Retinal pigment epithelial cell (primary cell): Measurements from ENCODE around the gene MRPL34.

Experiments
- DNase-seq: peaks from one replicate; pipeline ENCODE4 v3.0.0-alpha.2; 2010; ENCODE audit warnings: low read depth
- H3K4me3 ChIP-seq: 2 replicates; pipeline ENCODE4 v1.5.1; 2011; ENCODE audit warnings: mild to moderate bottlenecking, low read length, control low read depth, moderate library complexity
- CTCF ChIP-seq: conservative IDR thresholded peaks from 2 replicates; pipeline ENCODE4 v1.5.1; 2011; ENCODE audit warnings: low read depth, low read length, control low read depth, inconsistent platforms

The MRPL34 gene

DNA sequence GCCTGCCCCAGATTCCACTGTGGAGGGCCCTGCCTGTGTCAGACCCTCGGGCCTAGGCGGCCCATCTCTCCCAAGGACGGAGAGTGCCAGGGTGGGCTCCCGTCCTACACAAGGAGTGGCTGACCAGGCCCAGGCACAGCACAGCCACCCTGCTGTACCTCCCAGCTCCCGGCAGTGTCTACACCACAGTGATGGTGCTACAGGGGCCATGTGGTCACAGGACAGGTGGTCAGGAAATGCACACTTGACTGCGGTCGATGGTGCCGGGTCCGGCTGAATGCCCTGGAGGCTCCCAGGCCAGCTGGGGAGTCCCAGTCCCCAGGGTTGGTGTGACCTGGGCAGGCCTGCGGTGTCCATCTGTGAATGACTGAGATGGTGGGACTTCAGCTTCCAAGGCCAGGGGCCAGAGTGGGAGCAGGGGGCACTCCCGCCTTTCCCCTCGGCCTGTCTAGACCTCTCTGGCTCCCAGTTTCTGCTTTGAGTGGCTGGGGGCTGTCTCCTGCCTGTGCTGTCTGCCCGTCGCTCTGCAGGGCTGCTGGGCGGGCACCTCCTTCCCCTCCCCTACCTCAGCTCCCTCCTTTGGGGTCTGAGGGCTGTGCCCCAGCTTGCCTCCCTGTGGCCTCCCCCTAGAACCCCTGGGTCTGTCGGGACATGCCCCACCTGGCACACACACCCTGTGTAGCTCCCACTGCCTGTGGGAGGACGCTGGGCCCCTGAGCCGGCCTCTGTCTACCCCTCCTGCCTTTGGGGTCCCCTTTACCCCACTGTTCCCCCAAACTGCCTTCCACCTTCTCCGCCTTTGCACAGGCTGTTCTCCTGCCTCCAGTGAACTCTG is 16.2 kb downstream of the MRPL34 start:
- no peak overlapping the region for H3K4me3 ChIP-seq
- DNase-seq: no peak
- no peak for TF ChIP-seq CTCF

DNA sequence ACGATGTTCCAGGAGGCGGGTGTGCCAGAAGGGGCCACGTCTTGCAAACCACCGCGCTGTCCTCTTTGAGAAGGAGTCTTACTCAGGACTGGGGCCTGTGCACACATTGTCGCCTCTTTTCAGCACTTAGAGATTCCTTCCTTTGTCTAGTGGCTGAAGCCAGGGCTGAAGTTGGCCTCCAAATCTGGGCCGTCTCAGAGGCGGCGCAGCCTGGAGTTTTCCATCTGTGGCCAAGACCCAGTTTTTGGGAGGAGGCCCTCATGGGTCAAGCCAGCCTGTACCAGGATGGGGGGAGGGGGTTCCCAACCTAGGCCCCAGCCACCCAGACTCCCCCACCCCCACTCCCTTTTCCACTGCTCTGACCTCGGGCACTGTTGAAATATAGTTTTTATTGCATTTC is 17.2 kb downstream of the MRPL34 start:
- H3K4me3 ChIP-seq: no peak overlapping the region
- TF ChIP-seq CTCF: no peak
- DNase-seq: no peak

GRCh38 chr19:17323300-17323963 is 17.8 kb downstream of the MRPL34 start:
- no peak overlapping the region for H3K4me3 ChIP-seq
- no peak for TF ChIP-seq CTCF
- no peak for DNase-seq

GRCh38 chr19:17323964-17324332 is 18.3 kb downstream of the MRPL34 start:
- no peak overlapping the region for H3K4me3 ChIP-seq
- TF ChIP-seq CTCF: no peak
- DNase-seq: no peak

DNA sequence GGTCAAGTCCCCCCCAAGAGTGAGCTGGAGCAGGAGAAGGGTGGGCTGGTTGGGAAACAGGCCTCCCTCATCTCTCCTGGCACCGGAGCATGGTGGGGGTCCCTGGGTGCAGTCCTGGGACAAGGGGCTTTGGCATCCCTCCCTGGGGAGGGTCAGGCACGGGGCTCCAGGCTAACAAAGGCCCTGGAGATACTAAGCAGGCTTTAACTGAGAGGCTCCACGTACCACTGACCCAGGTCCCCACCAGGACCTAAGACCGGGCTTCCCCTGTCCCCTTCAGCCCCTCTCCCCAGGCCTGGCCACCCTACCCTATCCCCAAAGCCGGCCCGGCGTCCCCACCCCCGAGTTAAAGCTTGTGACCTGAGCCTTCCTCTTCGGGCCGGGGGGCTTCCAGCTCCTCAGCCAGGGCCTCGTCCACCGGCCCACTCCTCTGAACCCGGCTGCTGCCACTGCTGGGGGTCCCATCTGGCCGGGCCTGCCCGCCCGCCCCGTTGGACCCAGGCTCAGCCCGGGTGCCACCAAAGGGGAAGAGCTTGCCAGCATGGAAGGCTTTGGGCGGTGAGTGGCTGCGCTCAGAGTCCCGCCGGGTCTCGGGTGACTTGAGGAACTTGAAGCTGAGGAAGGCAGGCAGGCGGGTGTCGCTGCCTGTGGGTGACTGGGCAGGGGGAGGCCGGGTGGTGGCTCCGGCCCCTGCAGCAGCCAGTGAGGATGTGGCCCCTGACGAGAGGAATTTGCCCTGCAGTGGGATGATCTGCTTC is 18.9 kb downstream of the MRPL34 start:
- no peak overlapping the region for H3K4me3 ChIP-seq
- TF ChIP-seq CTCF: no peak
- DNase-seq: no peak

DNA sequence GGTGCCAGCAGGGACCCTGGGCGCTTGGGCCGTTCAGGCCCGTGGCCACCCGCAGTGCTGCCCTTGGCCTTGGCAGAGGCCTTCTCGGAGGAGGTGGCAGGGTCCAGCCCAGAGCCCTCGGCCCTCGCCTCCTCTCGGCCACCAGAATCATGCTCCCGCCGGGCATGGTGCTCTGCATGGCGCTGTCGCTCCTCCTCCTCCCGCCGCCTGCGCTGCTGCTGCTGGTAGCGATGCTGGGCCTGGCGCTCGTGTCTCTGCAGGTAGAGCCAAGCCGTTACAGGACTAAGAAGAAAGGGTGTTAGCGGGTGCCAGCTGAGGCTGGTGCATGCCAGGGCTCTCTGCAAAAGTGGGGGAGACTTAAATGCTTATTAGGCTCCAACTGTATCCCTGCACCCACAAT is 19.5 kb downstream of the MRPL34 start:
- TF ChIP-seq CTCF: no peak
- DNase-seq: no peak
- no peak overlapping the region for H3K4me3 ChIP-seq
